Posterior cingulate gyrus (tissue), 11 donors: ENCODE data around the gene IRF3.
"Not testable (repeated sequence)": the region's sequence is repeated elsewhere in the genome, so short reads cannot be mapped to it uniquely, and the experiment has no call there.

Experiments
- DNase-seq, 10 donors: peaks; one replicate each; pipeline versions ENCODE4 v3.0.0 to v3.0.0-alpha.2; 2020 to 2021; ENCODE audit warnings: mixed read lengths in 3 of 10
- intact Hi-C: fragments of 100-400 bp; cut with DNase I; formaldehyde crosslinking; loops from one replicate; pipeline ENCODE4 v1.15.1; 2023

IRF3 gene

GRCh38 chr19:49632576-49632975 lies 33.1 kb downstream of the IRF3 start:
- intact Hi-C loops, result no loop called here
- no peak for DNase-seq

GRCh38 chr19:49631610-49632192 lies 34.0 kb downstream of the IRF3 start:
- no peak for DNase-seq
- intact Hi-C loops, result no loop called here

- intact Hi-C loops, result no loop called here
- no peak for DNase-seq
Measured at GRCh38 chr19:49631014-49631588, 34.6 kb downstream of the IRF3 start.

- DNase-seq, result no peak
- intact Hi-C loops, result no loop called here
Measured at GRCh38 chr19:49629659-49630058, 36.0 kb downstream of the IRF3 start.

GRCh38 chr19:49626226-49626625 lies 39.4 kb downstream of the IRF3 start:
- intact Hi-C loops, result no loop called here
- DNase-seq, result no peak

- DNase-seq, result no peak
- intact Hi-C loops, result no loop called here
Measured at GRCh38 chr19:49624967-49625910, 40.4 kb downstream of the IRF3 start.

GRCh38 chr19:49617860-49618259 lies 47.8 kb downstream of the IRF3 start:
- DNase-seq, intact Hi-C loops: not testable (repeated sequence)

GRCh38 chr19:49616945-49617344 lies 48.7 kb downstream of the IRF3 start:
- intact Hi-C loops, result no loop called here
- no peak for DNase-seq

GRCh38 chr19:49616532-49616931 lies 49.1 kb downstream of the IRF3 start:
- no peak for DNase-seq
- intact Hi-C loops, result no loop called here

- intact Hi-C loops, result no loop called here
- DNase-seq, result no peak
Measured at GRCh38 chr19:49615861-49616260, 49.8 kb downstream of the IRF3 start.

GRCh38 chr19:49614096-49614833 lies 51.4 kb downstream of the IRF3 start:
- DNase-seq, result no peak

GRCh38 chr19:49613374-49613773 lies 52.3 kb downstream of the IRF3 start:
- DNase-seq, result no peak
- intact Hi-C loops, result no loop called here

More at GRCh38 chr19:49614096-49614833, 51.4 kb downstream of the IRF3 start:
- intact Hi-C loops, result no loop called here
